HG03521 (cell line): Measurements from ENCODE around the gene ENPP6.

Experiments used
- ATAC-seq: cut with Tn5 transposase; IDR thresholded peaks from one replicate; pipeline ENCODE4 v1.9.1; 2021; ENCODE audit warnings: mild to moderate bottlenecking, moderate library complexity; ENCODE audit not compliant: unreplicated experiment

Gene ENPP6

DNA sequence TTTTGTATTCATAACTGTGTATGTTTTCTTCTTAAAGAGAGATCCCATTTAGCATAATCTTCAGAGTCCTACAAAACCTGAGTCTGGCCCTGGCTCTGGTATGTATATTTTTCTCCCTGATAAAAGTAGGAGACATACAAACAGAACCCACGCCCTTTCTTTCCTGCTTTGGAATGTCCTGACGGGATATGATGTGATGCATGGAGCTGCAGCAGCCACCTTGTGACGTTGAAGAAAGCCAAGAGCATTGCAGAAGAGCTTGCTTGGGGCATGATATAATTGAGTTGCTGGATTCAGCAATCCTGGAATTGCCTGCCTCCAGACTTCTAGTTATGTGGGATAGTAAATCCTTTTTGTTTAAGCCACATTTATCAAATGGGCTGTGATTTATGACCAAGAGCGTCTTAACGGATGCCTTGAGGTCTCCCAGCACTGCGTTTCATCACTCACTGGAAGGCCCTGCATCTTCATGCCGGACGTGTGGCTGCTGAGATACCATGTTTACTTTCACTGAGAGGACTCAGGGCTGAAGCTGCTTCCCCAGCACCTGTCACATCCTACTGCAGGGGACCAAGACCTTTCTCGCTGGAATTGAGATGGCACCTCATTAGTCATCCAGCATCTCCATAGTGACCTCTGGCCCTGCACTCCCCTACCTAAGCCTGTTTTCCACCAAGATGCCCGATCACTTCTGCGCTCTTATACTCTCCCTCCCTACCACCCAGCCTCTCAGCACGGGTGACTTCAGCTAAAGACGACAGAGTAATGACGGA, 107.0 kb downstream of the ENPP6 start:
- no peak for ATAC-seq

DNA sequence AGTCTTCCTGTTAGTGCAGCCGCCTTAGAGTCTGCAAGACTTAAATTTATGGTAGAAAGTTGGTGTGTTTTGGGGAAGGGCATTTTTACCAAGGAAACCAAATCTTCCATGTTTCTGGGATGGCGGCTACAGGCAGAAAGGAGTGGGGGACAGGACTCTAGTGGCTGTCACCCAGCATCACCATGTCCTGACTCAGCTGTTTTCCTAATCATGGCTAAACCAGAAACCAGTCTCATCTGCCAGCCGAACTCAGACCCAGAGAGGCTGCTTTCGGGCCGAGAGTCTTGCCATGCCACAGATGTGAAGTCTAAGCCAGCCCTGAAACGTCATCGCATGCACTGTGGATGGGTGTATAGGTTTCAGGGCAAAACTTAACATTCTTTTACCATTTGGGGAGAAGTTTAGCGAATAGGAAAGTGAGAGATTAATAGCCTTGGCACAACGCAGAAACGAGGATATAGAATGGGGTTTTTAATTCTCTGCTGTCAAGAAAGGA, 109.6 kb downstream of the ENPP6 start:
- no peak for ATAC-seq

DNA sequence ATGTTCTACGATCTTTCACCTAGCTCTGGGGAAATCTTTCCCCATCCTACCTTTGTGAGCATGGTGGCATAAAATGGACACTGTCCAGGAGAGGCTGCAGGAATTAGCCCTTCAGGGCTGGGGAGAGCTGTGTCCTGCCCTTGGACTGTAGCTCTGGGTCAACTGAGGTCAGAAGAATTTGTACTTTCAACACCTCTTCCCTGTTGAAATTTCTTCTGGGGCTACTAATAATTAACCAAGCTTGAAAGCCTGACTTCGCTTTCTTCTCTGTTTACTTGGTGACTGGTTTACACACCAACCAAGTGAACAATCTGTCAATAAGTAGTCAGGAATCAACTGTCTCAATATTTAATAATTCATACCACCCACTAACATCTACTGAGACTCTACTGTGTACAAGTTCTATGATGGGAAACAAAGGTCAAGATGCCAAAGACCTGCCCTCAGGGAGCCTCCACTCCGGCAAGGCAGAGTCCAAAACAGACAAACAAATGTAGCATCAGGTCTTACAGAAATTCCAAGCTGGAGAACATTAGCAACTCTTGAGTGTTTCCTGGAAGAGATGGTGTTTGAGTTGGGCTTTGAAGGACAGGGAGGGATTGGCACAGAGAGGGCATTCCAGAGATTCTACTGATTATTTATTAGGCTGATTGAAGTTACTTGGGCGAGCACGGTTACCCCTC, 113.1 kb downstream of the ENPP6 start:
- no peak for ATAC-seq

DNA sequence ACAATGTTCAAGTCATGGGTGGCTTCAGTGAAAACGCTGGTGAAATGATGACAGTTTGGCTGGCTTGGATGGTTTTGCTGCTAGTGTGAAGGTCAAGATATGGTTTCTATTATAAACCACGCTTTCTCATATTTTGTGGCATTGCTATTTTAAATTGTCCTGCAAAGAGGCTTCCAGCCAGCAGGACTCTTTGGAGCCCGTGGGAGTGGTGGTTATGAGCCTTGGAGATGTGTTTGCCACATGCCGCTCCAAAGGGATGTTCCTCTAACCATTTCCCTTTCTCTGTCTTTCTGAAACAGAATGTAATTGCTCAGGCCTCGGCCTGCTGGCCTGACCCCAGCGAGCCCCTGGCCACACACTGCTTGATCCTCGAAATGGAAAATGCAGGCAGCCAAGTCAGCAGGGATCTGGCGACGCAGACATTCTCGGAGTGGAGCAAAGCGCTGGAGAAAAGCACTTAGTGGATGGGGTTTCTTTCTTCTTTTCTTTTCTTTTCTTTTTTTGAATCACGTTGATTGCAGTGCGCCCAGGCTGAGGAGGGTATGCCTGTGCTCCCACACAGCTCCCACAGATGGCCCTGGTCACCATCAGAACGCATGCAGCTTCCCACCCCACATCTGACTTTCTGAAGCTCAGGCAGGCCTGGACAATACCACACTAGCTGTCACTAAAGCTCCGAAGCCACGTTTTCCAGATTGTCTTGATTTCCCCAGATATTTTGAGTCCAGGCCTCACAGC, 114.0 kb downstream of the ENPP6 start:
- no peak for ATAC-seq

DNA sequence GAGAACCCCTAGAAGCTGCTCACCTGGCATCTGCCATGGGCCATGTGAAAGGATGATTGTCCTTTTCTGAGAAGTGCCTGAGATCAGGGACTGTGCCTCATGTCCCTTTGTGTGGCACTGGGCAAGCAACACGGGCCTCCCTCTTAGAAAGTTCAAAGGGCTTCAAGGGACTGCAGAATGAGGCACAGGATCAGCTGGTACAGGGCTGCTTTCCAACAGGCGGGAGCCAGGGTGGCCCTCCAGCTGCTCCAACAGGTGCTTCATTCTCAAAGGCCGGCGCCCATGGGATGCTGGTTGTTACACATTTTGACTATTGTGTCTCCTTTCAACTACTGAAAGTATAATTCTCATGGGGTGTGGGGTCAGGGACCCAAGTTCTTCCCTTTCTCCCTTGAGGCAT, 114.7 kb downstream of the ENPP6 start:
- ATAC-seq: no peak

DNA sequence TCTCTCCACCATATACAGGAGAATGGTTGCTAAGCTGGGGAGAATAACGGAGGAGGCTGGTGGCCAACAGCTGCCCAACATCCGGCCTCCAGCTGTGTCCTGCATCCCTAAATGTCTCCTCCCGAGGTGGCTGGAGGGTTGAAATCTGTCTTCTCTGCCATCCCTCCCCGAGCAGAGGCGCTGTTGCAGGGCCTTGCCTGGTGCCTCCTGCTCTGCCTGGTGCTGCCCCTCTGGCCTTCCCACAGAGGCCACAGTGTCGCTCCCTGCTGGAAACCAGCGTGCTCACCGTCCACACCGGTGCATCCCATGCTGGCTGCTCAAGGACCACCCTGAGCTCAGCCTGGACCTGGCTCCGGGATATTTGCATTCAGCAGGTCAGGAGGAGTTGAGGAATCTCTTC, 115.2 kb downstream of the ENPP6 start:
- ATAC-seq: no peak

DNA sequence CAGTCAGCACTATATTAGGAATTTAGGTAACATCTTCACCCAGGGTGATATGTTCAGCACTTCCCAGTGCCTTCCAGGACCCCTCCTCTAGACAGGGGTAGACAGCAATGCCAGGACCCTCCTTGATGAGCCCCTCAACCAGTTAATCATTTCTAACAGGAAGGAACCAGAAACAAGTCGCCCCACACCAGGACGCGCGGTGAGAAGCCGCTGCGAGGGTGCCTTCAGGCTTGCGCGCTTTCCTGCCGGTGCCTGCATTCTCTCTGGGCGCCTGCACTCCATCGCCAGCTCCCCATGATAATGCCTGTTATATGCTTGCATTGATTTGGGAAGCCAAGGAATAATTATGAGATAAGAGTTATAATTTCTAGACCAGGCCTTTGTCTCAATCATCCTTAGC, 116.0 kb downstream of the ENPP6 start:
- ATAC-seq: no peak

DNA sequence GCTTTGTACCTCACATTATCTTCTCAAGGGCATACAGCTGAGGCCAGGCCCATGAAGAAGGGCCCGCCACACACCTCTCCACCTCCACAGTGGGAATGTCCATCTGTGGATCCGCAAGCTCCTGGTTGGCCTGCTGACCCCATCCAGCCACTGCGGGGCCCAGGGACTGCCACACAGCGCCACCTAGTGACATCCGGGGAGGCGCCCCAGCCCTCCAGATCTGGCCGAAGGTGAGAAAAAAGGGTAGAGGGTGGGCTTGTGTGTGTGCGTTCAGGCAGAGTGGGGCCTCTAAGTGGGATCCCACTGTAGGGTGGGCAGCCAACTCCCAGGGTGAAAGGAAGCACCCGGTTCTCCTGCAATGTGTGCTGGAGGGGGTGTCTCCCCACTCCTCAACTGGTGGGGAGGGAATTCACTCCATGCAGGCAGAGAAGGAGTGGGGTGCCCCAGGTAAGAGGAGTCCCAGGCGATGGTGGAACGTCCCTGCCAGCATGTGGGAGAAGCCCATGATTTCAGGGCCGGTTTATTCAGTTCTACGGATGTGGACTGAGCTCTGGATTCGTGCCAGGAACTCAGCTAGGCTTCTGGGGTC, 117.3 kb downstream of the ENPP6 start:
- ATAC-seq: no peak

DNA sequence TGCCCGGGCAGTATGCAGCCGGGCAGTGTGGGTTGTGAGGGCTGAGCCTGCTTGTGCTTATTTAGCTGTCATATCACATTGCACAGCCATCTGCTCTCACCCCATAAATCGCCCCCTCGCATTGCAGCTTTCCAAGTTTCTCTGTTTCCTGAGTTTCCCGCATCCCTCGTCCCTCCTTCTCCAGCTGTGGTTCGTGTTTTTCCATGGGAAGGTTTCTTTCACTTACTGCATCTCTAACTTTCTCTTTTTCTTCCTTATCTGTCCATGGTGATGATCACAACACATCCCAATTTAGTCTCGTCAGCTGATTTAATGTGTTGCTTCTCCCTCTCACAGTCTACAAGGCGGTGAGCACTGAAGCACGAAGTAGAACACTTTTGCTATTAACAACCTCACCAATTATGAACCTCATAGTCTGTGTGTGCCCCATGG, 118.1 kb downstream of the ENPP6 start:
- ATAC-seq: no peak

DNA sequence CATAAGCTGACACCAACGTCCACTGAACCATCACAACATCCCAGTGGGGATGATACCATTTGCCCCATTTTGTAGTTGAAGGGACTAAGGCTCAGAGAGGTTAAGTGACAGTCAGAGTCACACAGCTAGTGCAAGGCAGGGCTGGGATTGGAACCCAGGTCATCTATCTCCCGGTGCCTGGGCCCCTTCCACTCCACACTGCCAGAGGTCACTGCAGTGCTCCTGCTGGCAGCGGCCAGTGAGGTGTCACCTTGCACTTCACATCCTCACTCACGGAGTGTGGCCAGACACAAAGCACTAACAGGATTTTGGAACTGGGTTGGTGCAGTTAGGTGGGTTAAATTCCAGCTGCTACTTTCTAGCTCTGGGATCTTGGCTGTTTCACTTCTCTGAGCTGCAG, 118.7 kb downstream of the ENPP6 start:
- no peak for ATAC-seq

DNA sequence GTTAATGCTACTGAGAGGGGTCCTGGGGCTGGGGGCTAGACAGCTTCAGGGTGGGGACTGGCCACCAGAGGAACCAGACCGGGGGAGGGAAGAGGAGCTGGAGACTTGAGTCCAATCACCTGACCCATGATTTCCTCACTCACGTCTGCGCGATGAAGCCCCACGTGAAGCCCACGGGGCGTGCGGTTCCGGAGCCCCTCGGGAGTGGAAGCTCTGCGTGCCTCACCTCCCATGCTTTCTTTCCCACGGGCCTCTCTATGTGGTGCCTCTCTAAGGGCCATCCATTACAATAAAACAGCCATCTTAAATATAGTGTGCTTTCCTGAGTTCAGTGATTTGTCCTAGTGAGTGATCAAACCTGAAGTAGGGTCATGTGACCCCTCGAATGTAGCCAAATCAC, 119.9 kb downstream of the ENPP6 start:
- ATAC-seq: no peak

DNA sequence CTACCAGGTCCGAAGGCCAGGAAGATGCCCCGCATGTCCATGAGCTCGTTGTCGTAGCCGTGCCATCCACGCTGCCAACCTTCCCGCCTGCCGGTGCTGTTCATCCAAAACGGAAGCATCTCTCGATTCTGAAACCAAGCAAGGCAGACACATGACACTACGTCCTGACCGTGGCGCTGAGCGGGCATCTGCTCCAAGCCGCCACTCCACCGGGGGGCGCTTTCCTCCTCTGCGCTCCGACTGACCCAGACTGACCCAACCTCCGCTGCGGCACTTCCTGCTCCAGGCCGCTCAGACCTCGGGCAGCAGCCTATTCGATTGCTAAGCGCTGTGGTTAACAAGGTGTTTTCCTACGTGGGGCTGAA, 120.5 kb downstream of the ENPP6 start:
- peak; percentile 89 for ATAC-seq

DNA sequence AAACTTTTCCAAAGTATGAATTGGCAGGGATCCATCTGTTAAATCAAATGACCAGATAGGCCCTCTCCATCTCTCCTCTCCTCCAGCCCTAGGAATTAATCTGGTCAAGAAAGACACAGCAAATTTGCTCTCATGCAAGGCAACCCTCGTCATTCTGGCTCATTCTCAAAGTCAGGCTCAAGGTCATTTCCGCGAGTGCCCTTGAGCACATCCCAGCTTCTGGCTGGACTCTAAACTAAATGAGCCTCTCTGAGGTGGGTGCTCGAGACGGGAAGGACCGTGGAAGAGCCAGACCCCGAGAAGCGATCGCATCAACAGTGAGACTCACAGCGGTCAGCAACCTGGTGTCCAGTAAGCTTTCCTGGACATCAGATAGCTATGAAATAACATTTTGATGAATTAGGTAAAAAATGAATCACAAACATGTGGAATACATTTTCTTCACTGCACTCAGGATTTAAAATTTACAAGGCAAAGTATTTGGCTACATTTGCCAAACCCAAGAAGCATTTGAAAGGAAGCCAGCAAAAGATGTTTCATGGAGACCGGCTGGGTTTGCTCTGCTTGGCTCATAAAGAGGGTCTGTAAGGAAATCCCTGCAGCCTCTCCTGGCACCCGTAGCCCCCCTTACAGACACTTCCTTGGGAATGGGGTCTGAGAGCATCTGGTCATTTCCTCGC, 121.0 kb downstream of the ENPP6 start:
- ATAC-seq: no peak

DNA sequence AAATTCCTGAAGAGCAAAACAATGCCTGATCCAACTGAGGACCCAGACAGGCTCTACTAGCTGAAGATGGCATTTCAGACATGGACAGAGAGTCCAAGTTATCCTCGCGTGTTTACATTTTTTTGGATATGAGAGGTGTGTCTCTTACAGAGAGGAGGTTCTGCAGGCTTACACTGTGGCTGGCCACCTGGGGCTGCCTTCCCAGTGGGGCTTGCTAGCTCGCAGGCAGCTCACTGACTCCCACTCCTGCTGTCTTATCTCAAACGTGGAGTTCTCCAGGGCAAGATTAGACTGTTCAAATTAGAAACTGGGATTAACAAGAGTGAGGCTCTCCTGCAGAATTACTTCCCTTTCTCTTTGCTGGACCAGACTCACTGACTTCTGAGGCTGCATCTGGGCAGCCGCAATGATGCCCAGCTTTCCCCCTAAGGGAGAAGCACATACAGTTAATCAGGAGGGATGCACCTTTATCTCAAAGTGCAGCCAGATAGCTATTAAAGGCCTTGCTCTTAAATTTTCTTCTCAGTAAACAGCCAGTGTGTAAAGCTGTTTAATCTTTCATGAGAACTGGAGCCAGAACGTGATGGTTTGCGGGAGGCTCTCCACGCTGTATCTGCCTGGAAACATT, 123.0 kb downstream of the ENPP6 start:
- no peak for ATAC-seq

DNA sequence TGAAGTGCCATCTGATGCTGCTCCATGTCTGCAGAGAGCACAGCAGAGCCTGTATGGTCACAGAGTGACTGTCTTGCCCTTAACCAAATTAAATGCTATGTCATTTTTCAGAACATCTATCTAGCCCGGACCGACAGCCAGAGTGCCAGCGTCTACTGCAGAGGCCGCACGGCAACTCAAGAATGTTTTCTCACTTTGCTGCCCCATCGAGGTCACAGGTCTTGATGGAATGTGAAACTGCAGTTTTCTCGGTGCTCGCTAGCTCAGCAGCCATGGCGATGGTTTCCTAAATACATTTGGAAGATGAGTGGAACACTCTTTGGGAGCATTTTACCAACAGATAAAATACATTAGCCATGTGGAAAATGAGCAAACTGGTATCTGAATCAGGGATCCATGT, 125.7 kb downstream of the ENPP6 start:
- ATAC-seq: no peak

DNA sequence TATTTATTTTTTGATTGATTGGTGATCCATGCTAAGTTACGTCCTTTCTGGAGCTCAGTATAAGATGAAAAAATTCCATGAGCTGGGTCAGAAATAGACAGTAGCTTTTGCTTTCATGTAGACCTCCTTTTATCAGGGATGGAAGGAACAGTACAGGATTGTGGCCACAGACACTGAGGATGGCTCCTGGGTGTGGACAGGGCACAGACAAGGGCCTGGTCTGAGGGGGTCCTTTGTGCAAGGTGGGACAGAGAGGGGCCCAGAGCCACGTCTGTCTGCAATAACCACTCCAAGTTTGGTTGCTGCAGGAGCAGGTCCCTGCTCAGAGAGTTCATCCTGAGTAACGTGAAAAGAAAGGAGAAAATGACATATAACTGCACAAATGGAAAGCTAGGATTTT, 127.1 kb downstream of the ENPP6 start:
- no peak for ATAC-seq

DNA sequence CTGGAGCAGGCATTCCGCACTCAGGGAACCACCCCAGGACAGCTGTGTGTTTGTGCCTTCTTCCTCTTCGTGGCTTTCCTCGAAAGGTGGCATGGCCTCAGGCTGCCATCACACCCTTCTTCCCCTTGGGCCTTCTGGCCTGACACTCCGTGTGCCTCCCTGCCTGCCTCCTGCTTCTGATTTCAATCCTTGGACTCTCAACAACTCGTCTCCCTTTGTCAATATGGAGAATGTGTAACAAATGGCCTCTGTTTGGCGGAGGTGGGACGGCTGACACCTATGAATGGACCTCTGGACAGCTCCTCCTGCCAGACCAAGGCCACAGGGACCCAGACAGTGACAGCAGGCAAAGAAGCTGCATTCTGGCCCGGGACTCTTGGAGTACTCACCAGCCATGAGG, 137.0 kb downstream of the ENPP6 start:
- ATAC-seq: no peak

DNA sequence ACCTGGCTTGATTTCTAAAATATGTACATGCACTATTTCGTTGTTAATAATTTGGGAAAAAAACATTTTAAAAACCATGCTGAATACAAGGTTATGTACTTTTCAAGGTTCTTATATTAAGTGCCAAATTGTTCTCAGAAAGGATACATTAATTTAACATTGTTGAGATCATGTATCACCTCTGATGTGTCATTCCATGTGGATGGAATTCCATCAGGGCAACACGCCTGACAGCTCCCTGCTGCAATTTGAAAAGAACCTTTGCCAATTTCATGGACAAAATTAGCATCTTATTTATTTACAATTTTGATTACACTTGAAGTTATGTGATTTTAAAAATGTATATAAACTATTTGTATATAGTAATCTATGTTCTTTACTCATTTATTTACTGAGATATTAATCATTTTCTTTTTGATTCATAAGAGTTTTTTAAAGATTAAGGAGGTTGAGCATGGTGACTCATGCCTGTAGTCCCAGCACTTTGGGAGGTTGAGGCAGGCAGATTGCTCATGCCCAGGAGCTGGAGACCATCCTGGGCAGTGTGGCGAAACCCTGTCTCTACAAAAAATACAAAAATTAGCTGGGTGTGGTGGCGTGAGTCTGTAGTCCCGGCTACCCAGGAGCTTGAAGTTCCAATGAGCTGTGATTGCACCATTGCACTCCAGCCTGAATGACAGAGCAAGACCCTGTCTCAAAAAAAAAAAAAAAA, 142.8 kb downstream of the ENPP6 start:
- ATAC-seq: no peak

DNA sequence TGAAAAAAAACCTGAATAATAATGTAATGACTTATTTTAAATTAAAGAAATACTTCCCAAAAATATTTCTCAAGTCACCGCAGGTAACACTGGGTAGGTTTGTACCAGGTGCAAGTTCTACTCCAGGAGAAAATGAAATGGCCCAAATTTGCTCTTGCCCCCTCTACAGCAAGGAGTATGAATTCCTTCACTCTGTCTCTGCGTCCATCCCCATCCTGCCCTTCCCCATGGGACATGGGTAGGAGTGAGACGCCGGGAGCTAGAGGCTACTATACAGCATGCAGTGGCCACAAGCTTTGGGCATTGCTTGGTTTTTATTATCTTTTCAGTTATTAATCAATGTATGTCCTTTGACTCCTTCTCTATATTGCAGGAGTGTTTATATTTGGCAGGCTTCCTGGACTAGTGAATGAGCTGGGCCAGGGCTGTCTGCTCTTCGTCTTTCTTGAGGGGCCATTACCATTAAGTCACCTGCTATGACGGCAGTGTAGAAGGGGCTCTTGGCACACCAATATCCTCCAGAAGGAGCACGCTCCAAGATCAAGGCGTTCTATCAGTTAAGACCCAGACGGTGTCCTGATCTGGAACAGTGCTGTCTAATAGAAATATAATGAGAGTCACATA, 149.6 kb downstream of the ENPP6 start:
- no peak for ATAC-seq
